CD4-positive, alpha-beta T cell treated with Interleukin-15 for 4 hours (primary cell): ENCODE results near the gene HIGD1A.
A peak's percentile ranks its signal among the peaks of the same experiment; 100 is the strongest.

Source experiments
- DNase-seq: peaks from one replicate; pipeline ENCODE4 v3.0.0-alpha.2; 2020; ENCODE audit warnings: low spot score

The HIGD1A gene

GRCh38 chr3:42753757-42754156 is 50.5 kb downstream of the HIGD1A start:
- DNase-seq = no peak

- no peak for DNase-seq
These were observed 51.3 kb downstream of the HIGD1A start for GRCh38 chr3:42752961-42753360.

GRCh38 chr3:42752441-42752840 is 51.8 kb downstream of the HIGD1A start:
- DNase-seq = no peak

- DNase-seq = no peak
These were observed 52.7 kb downstream of the HIGD1A start for GRCh38 chr3:42751609-42752008.

GRCh38 chr3:42750834-42751233 is 53.5 kb downstream of the HIGD1A start:
- no peak for DNase-seq

GRCh38 chr3:42749753-42750231 is 54.5 kb downstream of the HIGD1A start:
- DNase-seq = no peak

- DNase-seq = no peak
These were observed 55.1 kb downstream of the HIGD1A start for GRCh38 chr3:42749025-42749752.

- DNase-seq = peak; percentile 49
These were observed 56.7 kb downstream of the HIGD1A start for GRCh38 chr3:42747581-42747980.

- no peak for DNase-seq
These were observed 57.5 kb downstream of the HIGD1A start for GRCh38 chr3:42746455-42747450.

- DNase-seq = no peak
These were observed 58.4 kb downstream of the HIGD1A start for GRCh38 chr3:42745776-42746454.

- DNase-seq = no peak
These were observed 59.0 kb downstream of the HIGD1A start for GRCh38 chr3:42745291-42745745.

- no peak for DNase-seq
These were observed 60.9 kb downstream of the HIGD1A start for GRCh38 chr3:42743204-42743995.

- no peak for DNase-seq
These were observed 61.6 kb downstream of the HIGD1A start for GRCh38 chr3:42742688-42743087.

- DNase-seq = no peak
These were observed 62.0 kb downstream of the HIGD1A start for GRCh38 chr3:42742259-42742658.

GRCh38 chr3:42741796-42742195 is 62.5 kb downstream of the HIGD1A start:
- DNase-seq = no peak

GRCh38 chr3:42739401-42740158 is 64.7 kb downstream of the HIGD1A start:
- DNase-seq = no peak

- no peak for DNase-seq
These were observed 67.8 kb downstream of the HIGD1A start for GRCh38 chr3:42736531-42736930.

GRCh38 chr3:42736081-42736480 is 68.2 kb downstream of the HIGD1A start:
- no peak for DNase-seq

- DNase-seq = no peak
These were observed 68.7 kb downstream of the HIGD1A start for GRCh38 chr3:42735615-42736014.

GRCh38 chr3:42735019-42735418 is 69.3 kb downstream of the HIGD1A start:
- DNase-seq = no peak
